22Rv1 (cell line): ENCODE results near the gene NKAIN1.

Experiments
- H3K27ac ChIP-seq: fragments of 450-650 bp; 2 replicates; pipeline ENCODE4 v1.5.1; 2017
- CTCF ChIP-seq: fragments of 450-650 bp; IDR thresholded peaks from 2 replicates; pipeline ENCODE4 v1.5.1; 2017; ENCODE audit warnings: mild to moderate bottlenecking
- ZFX ChIP-seq: fragments of 450-650 bp; IDR thresholded peaks from 2 replicates; pipeline ENCODE4 v1.6.1; 2017; ENCODE audit warnings: antibody characterized with exemption, borderline replicate concordance

NKAIN1 gene

GRCh38 chr1:31244326-31244725 lies 4.6 kb upstream of the NKAIN1 start:
- no peak for TF ChIP-seq CTCF
- TF ChIP-seq ZFX = no peak
- H3K27ac ChIP-seq = no peak overlapping the region

DNA sequence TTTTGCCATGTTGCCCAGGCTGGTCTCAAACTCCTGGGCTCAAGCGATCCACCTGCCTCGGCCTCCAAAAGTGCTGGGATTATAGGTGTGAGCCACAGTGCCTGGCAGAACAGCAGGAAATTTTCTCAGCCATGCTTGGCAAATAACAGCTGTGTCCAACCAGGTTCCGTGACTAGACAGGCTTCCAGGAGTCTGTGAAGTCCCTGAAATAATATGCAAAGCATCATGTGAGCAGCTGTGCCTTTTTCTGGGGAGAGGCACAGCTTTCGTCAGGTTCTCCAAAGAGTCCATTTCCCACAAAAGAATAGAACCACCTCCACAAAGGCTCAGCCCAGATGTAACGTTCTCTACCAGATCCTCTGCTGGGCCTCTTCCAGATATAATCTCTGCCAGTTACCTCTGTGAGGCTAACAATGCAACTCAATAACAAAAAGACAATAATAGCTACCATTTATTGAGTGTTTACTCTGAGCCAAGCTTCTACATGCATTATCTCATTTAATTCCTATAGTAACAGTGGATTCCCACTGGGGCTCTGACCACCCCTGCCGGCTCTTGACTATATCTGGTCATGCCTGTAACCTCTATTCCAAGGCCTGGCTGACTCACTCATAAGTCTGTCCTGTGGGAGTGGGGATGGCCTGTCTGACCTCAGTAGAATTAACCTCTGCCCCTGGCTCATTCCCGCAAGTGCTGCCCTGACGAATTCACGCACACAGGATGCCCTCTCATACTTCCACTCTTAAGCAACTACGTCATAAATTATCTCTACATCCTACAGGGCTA lies 4.0 kb upstream of the NKAIN1 start:
- H3K27ac ChIP-seq = no peak overlapping the region
- TF ChIP-seq CTCF (no peak), ZFX (no peak)

GRCh38 chr1:31241321-31241720 lies 1.6 kb upstream of the NKAIN1 start:
- H3K27ac ChIP-seq = no peak overlapping the region
- no peak for TF ChIP-seq CTCF
- no peak for TF ChIP-seq ZFX

- no peak for TF ChIP-seq CTCF
- TF ChIP-seq ZFX = no peak
- H3K27ac ChIP-seq = no peak overlapping the region
These were observed 587 bp downstream of the NKAIN1 start for GRCh38 chr1:31238986-31239613.

DNA sequence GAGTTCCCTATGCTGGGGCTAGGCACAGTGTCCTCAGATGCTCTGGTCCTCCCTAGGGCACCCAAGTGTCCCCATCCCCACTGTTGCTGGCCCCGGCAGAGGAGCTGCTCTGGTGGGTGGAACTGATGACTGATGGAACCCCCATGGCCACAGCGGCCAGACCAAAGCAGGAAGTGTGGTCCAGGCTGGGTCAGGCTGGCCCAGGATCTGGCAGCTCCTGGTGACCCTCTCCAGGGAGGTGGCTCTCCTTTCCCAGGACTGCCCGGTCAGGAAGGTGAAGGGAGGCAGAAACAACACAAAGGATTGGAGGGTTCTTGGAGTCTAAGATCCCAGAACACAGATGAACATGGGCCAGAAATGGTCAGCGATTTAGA lies 1.1 kb downstream of the NKAIN1 start:
- no peak for TF ChIP-seq ZFX
- H3K27ac ChIP-seq = no peak overlapping the region

DNA sequence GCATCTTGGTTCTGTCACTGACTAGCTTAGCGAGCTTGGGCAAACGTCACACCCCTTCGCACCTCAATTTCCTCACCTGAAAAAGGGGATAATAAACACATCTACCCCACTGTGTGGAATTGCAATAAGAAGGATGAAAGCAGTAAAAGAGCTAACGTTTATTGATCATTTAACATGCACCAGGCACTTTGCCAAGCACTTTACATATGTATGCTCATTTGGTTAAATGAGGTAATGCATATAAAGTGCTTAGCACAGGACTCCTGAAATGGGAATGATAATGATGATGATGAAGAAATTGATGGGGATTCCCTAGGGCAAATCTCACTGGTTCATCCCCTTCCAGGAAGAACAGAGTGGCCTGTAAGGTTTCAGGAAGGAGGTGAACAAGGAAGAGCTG lies 4.8 kb downstream of the NKAIN1 start:
- TF ChIP-seq CTCF = no peak
- no peak for TF ChIP-seq ZFX
- no peak overlapping the region for H3K27ac ChIP-seq

DNA sequence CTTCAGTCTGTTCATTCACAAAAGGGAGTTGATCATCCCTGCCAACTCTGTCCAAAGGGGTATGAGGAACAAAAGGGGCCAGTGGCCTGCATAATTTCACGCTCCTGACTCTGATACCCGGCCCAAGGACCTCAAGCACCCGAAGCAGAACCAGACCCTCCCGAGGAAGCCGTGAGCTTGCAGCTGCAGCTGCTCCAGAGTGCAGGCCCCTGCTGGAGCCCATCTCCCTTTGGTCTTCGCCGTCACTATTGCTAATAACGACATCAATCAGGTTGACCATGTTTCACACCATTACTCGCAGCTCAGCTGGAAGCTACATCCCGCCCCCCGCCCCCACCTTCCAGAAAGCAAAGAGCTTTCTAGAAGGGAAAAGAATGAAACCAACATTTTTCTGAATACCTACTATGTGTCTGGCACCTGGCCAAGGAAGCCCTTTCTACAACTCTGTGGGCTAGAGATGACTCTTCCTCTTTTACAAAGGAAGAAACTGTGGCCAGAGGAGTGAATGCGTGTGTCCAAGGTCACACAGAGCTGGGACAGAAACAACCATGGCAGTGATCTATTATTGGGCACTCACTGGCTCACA lies 5.5 kb downstream of the NKAIN1 start:
- H3K27ac ChIP-seq = no peak overlapping the region
- TF ChIP-seq CTCF (no peak), ZFX (no peak)
